Neural progenitor cell (in vitro differentiated cells): ENCODE measurements around the gene ZNF415. TPM values are rescaled to one million over a fixed set of nuclear protein-coding genes. Genes with fewer than 3 reads are reported as not detected.

Experiments
- DNase-seq: peaks from one replicate; pipeline ENCODE4 v3.0.0-alpha.2; 2016; ENCODE audit warnings: low spot score
- H2AFZ ChIP-seq: fragments of 200-600 bp; sonication (generic); replicated peaks from 2 replicates; pipeline ENCODE4 v1.6.1; 2016; ENCODE audit warnings: antibody characterized with exemption
- H3F3A ChIP-seq: fragments of 200-600 bp; sonication (generic); 2 replicates; pipeline ENCODE4 v1.6.1; 2016; ENCODE audit warnings: antibody characterized with exemption, low read depth
- H3K27ac ChIP-seq: fragments of 200-600 bp; sonication (generic); 2 replicates; pipeline ENCODE4 v1.5.1; 2016; ENCODE audit warnings: mild to moderate bottlenecking
- H3K27me3 ChIP-seq: fragments of 200-600 bp; sonication (generic); 2 replicates; pipeline ENCODE4 v1.6.1; 2016; ENCODE audit warnings: mild to moderate bottlenecking, moderate library complexity
- H3K36me3 ChIP-seq: fragments of 200-600 bp; sonication (generic); 2 replicates; pipeline ENCODE4 v1.5.1; 2016
- H3K4me1 ChIP-seq: fragments of 200-600 bp; sonication (generic); 2 replicates; pipeline ENCODE4 v1.6.1; 2016; ENCODE audit warnings: mixed run types
- H3K4me2 ChIP-seq: fragments of 200-600 bp; sonication (generic); 2 replicates; pipeline ENCODE4 v1.6.1; 2016
- H3K4me3 ChIP-seq: fragments of 200-600 bp; sonication (generic); 2 replicates; pipeline ENCODE4 v1.5.1; 2016
- H3K79me2 ChIP-seq: fragments of 200-600 bp; sonication (generic); 2 replicates; pipeline ENCODE4 v1.6.1; 2016; ENCODE audit warnings: low read depth
- H3K9ac ChIP-seq: fragments of 200-600 bp; sonication (generic); 2 replicates; pipeline ENCODE4 v1.6.1; 2016
- H3K9me3 ChIP-seq: fragments of 200-600 bp; sonication (generic); 2 replicates; pipeline ENCODE4 v1.5.1; 2016; ENCODE audit warnings: low read depth
- H4K20me1 ChIP-seq: fragments of 200-600 bp; sonication (generic); 2 replicates; pipeline ENCODE4 v1.6.1; 2016; ENCODE audit warnings: low read depth
- H3K27ac Mint-ChIP-seq: 3 replicates; pipeline ENCODE4 v1.8.0; 2021; ENCODE audit warnings: mixed read lengths
- H3K27me3 Mint-ChIP-seq: 2 replicates; pipeline ENCODE4 v1.8.0; 2022; ENCODE audit warnings: low read depth, mild to moderate bottlenecking, inconsistent platforms, moderate library complexity, mixed read lengths; ENCODE audit not compliant: insufficient read depth
- H3K36me3 Mint-ChIP-seq: 3 replicates; pipeline ENCODE4 v1.8.0; 2021; ENCODE audit warnings: mixed read lengths
- H3K4me1 Mint-ChIP-seq: 3 replicates; pipeline ENCODE4 v1.8.0; 2021; ENCODE audit warnings: mixed read lengths
- H3K4me3 Mint-ChIP-seq: 3 replicates; pipeline ENCODE4 v1.8.0; 2021; ENCODE audit warnings: mild to moderate bottlenecking, moderate library complexity, mixed read lengths
- H3K9me3 Mint-ChIP-seq: 3 replicates; pipeline ENCODE4 v1.8.0; 2020; ENCODE audit warnings: mixed read lengths
- CTCF ChIP-seq: fragments of 200-600 bp; sonication (generic); IDR thresholded peaks from 2 replicates; pipeline ENCODE4 v1.5.1; 2017; ENCODE audit warnings: antibody characterized with exemption, mild to moderate bottlenecking
- EZH2 ChIP-seq: fragments of 200-600 bp; sonication (generic); IDR thresholded peaks from 2 replicates; pipeline ENCODE4 v1.6.1; 2017; ENCODE audit warnings: antibody characterized with exemption, mild to moderate bottlenecking, moderate library complexity
- EZH2phosphoT487 ChIP-seq: fragments of 200-600 bp; sonication (generic); IDR thresholded peaks from 2 replicates; pipeline ENCODE4 v1.6.1; 2017; ENCODE audit warnings: antibody characterized with exemption
- total RNA-seq: library from RNA; depleted of rRNA; stranded (reverse); fragments of >200 nt; gene quantifications from 2 replicates; pipeline ENCODE4 v1.2.3, GENCODE V29; 2015; ENCODE audit warnings: low replicate concordance

The ZNF415 gene
- total RNA-seq, 1 donor from 2014 or later = 23.9 TPM

GRCh38 chr19:53088091-53088490 lies 44.6 kb downstream of the ZNF415 start:
- Histone ChIP-seq H3K9ac (no peak overlapping the region), H3K4me2 (no peak overlapping the region), H3K4me1 (no peaks in the 10 kb centered on the region), H3K79me2 (peaks cover 15% of the 10 kb centered on the region), H3K36me3 (peaks cover 8% of the 10 kb centered on the region), H2AFZ (no peak overlapping the region), H4K20me1 (peaks cover 35% of the 10 kb centered on the region), H3K9me3 (no peaks in the 10 kb centered on the region), H3F3A (no peaks in the 10 kb centered on the region), H3K27me3 (no peaks in the 10 kb centered on the region), H3K27ac (no peak overlapping the region), H3K4me3 (no peak overlapping the region)
- DNase-seq = no peak
- Mint-ChIP-seq H3K4me3 (no peak overlapping the region), H3K9me3 (peaks cover 2% of the 10 kb centered on the region), H3K27ac (no peak overlapping the region), H3K27me3 (peaks cover 2% of the 10 kb centered on the region), H3K36me3 (peaks cover 70% of the 10 kb centered on the region), H3K4me1 (no peaks in the 10 kb centered on the region)
- TF ChIP-seq EZH2phosphoT487 (no peak), CTCF (no peak), EZH2 (no peak)

- H3K27me3 ChIP-seq = no peaks in the 10 kb centered on the region
- peaks cover 25% of the 10 kb centered on the region for H4K20me1 ChIP-seq
- Mint-ChIP-seq H3K27ac (no peak overlapping the region), H3K4me1 (no peaks in the 10 kb centered on the region), H3K27me3 (peaks cover 2% of the 10 kb centered on the region), H3K36me3 (peaks cover 74% of the 10 kb centered on the region), H3K9me3 (peaks cover 10% of the 10 kb centered on the region), H3K4me3 (no peak overlapping the region)
- no peaks in the 10 kb centered on the region for H3K4me1 ChIP-seq
- H3K36me3 ChIP-seq = peaks cover 8% of the 10 kb centered on the region
- no peak overlapping the region for H2AFZ ChIP-seq
- DNase-seq = no peak
- H3K4me3 ChIP-seq = no peak overlapping the region
- no peak overlapping the region for H3K4me2 ChIP-seq
- H3K9me3 ChIP-seq = no peaks in the 10 kb centered on the region
- H3K27ac ChIP-seq = no peak overlapping the region
- no peaks in the 10 kb centered on the region for H3F3A ChIP-seq
- peaks cover 5% of the 10 kb centered on the region for H3K79me2 ChIP-seq
- H3K9ac ChIP-seq = no peak overlapping the region
- TF ChIP-seq EZH2 (no peak), CTCF (no peak), EZH2phosphoT487 (no peak)
Observed at GRCh38 chr19:53086949-53087348, 45.8 kb downstream of the ZNF415 start.

GRCh38 chr19:53085496-53085895 lies 47.2 kb downstream of the ZNF415 start:
- Histone ChIP-seq H3K79me2 (peaks cover 14% of the 10 kb centered on the region), H3K36me3 (peaks cover 20% of the 10 kb centered on the region), H3K27me3 (no peaks in the 10 kb centered on the region), H3K27ac (no peak overlapping the region), H3K4me1 (no peaks in the 10 kb centered on the region), H3K9ac (no peak overlapping the region), H4K20me1 (peaks cover 10% of the 10 kb centered on the region), H3K9me3 (no peaks in the 10 kb centered on the region), H3K4me2 (no peak overlapping the region), H3F3A (no peaks in the 10 kb centered on the region), H3K4me3 (no peak overlapping the region), H2AFZ (no peak overlapping the region)
- DNase-seq = no peak
- TF ChIP-seq CTCF (no peak), EZH2phosphoT487 (no peak), EZH2 (no peak)
- no peak overlapping the region for H3K4me3 Mint-ChIP-seq
- H3K4me1 Mint-ChIP-seq = no peaks in the 10 kb centered on the region
- H3K27me3 Mint-ChIP-seq = no peaks in the 10 kb centered on the region
- peaks cover 75% of the 10 kb centered on the region for H3K36me3 Mint-ChIP-seq
- H3K9me3 Mint-ChIP-seq = peaks cover 25% of the 10 kb centered on the region
- no peak overlapping the region for H3K27ac Mint-ChIP-seq
